H54 (cell line): ENCODE measurements around the gene DSP.

Source experiments
- DNase-seq: peaks from one replicate; pipeline ENCODE4 v3.0.0; 2011; ENCODE audit warnings: low spot score, mixed read lengths; ENCODE audit not compliant: insufficient read length
- FAIRE-seq: peaks from 3 replicates; lab custom pipeline; 2011; peaks lifted over from hg19 to GRCh38; lab: Jason Lieb, UNC
- POLR2A ChIP-seq: IDR thresholded peaks from 2 replicates; pipeline ENCODE4 v1.6.1; 2011; ENCODE audit warnings: low read depth, mild to moderate bottlenecking, low read length

The DSP gene

GRCh38 chr6:7545316-7546019, 4.0 kb downstream of the DSP start:
- FAIRE-seq (no peak), DNase-seq (no peak)
- TF ChIP-seq POLR2A = no peak

- DNase-seq (no peak), FAIRE-seq (no peak)
- no peak for TF ChIP-seq POLR2A
Measured at GRCh38 chr6:7546020-7546369, 4.5 kb downstream of the DSP start.

DNA sequence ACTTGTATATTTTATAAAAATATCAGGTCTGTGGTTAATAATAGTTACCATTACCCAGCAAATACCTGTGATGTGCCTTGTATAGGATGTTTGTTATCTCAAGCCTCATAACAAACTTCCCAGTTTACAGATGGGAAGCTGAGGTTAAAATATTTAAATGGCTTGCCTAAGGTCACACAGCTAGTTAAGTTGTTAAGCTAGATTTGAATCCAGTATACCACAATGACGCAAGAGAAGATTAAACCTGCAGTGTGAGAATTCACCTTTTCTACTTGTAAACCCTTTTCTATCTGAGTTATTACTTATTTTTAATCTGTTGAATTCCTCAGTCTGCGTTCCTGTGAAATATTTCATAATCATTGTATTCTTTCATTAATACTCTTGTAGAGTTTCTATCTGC, 4.9 kb downstream of the DSP start:
- DNase-seq (no peak), FAIRE-seq (no peak)
- TF ChIP-seq POLR2A = no peak

DNA sequence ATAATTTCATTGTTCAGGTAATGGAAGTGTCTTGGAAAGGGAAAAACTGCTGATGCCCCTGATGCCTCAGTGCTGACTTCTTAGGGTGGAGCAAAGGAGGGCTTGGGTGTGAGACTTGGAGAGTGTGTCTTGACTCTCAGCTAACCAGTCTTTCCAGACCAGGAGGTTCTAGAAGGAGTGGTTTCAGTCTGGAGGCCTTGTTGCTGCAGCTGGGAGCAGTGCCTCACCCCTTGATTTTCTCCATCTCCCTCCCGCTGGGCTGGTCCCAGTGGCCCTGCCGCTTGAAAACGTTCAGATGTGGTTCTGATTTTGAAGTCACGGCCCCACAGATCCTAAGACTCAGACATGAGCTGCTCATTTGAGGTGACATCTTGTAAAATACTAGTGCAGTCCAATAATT, 5.4 kb downstream of the DSP start:
- DNase-seq = no peak
- TF ChIP-seq POLR2A = no peak
- no peak for FAIRE-seq

DNA sequence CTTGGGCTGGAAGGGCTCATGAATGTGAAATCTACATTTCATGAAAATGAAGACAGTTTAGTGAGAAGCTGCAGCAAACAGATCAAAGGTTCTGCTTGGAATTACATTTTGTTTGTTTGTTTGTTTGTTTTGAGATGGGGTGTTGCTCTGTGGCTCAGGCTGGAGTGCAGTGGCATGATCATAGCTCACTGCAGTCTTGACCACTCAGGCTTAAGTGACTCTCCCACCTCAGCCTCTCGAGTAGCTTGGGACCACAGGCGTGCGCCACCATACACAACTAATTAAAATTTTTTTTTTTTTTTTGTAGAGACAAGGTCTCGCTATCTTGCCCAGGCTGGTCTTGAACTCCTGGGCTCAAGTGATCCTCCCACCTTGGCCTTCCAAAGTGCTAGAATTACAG, 5.8 kb downstream of the DSP start:
- no peak for TF ChIP-seq POLR2A
- DNase-seq (no peak), FAIRE-seq (no peak)

DNA sequence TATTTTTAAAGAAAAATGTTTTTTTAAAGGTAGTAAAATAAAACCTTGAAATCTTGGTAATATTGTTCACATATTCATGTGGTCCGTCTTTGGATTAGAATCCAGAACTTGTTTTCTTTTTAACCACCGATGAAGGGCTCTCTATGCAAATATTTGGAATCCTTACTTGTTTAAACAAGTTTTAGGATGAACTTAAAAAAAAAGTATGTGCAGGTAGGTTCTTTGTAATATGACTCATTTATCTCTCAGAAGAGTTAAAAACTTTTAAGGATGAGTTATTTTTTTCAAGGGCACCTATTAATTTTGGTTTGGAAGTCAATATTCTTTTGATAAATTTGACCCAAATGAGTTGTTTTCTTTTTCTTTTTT, 8.9 kb downstream of the DSP start:
- DNase-seq = no peak
- no peak for TF ChIP-seq POLR2A
- no peak for FAIRE-seq

- TF ChIP-seq POLR2A = no peak
- FAIRE-seq (no peak), DNase-seq (no peak)
Measured at GRCh38 chr6:7554533-7555275, 13.2 kb downstream of the DSP start.

DNA sequence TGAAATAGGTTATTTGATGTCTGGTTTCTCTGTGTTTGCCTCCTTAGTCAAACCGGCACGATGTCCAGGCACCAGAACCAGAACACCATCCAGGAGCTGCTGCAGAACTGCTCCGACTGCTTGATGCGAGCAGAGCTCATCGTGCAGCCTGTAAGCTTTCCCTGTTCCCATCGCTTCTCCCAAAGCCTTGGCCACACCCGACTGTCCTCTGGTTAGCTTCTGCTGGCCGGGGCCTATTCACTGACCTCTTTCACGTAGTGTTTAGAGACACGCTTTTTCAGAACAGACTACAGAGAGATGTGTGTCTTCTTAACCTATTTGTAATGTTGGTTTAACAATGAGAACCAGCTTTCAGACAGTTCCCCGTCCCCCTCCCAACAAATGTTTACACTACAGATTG, 14.2 kb downstream of the DSP start:
- TF ChIP-seq POLR2A = no peak
- FAIRE-seq = no peak
- no peak for DNase-seq

GRCh38 chr6:7556394-7557106, 15.1 kb downstream of the DSP start:
- no peak for DNase-seq
- no peak for TF ChIP-seq POLR2A
- no peak for FAIRE-seq

DNA sequence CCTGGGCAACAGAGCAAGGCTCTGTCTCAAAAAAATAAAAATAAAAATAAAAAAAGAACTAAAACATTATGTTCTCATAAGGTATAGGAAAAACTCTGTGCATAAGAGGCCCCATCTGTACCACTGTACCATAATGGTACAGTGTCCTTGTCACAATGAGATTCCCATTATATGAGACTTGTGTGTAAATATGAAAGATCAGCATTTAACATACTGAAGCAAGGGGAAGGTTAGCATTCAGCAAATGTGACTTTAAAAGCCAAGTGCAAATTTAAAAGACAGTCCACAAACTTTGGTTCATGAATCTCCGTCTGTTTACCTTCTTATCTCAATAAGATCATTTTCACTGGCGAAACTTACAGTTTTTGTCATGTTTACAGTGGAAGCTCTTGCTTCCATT, 16.2 kb downstream of the DSP start:
- no peak for FAIRE-seq
- no peak for DNase-seq
- no peak for TF ChIP-seq POLR2A

DNA sequence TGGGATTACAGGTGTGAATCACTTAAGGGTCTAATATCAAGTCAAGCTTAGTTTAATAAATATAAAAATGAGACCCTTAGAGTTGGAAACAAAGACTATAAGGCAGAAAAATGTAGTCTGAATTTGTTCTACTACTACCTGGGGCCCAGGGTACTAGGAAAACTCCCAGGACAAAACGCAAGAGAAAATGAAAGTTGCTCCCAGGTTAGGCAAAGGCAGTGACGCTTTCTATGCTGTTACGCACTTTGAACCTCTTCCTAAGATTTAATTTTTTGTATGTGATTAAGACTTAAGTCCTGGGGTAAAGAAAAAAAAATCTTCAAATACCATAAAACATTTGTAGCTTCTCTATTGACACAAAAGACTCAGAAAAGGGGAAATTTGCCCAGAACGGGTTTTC, 17.3 kb downstream of the DSP start:
- FAIRE-seq (no peak), DNase-seq (no peak)
- TF ChIP-seq POLR2A = no peak

GRCh38 chr6:7559196-7559595, 17.7 kb downstream of the DSP start:
- DNase-seq = no peak
- no peak for TF ChIP-seq POLR2A
- FAIRE-seq = no peak

GRCh38 chr6:7559651-7560385, 18.3 kb downstream of the DSP start:
- FAIRE-seq (no peak), DNase-seq (no peak)
- no peak for TF ChIP-seq POLR2A
